ENCODE measurements around the gene RPLP2.

DNA sequence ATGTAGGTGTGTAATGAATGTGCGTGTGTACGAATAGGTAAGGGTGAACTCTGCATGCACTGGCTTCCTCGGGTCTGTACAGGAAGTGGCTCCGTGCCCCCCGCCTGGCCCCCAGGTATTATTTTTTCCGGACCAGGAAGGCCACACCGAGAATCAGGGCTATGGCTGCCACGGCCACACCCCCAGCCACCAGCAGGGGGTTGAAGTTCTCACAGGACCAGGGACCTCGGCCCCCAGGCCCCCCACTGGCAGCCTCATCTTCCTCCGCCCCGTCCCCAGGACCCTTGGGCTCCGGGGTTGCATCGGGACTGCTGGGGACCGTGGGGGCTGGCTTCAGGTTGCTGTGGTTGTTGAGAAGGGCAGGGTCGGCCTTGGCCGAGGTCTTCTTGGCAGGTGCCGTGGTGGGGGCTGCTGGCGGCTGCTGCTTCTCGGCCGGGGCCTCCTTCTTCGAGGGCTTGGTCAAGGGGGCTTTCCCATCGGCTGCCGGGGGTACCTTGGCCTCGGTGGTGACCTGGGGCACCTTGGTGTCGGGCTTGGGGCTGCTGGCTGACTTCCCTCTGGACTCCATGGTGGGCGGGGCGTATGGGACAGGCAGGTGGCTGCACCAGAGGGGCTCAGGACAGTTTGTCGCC lies 21.6 kb upstream of the RPLP2 start:
- TF ChIP-seq, protein P1, sequence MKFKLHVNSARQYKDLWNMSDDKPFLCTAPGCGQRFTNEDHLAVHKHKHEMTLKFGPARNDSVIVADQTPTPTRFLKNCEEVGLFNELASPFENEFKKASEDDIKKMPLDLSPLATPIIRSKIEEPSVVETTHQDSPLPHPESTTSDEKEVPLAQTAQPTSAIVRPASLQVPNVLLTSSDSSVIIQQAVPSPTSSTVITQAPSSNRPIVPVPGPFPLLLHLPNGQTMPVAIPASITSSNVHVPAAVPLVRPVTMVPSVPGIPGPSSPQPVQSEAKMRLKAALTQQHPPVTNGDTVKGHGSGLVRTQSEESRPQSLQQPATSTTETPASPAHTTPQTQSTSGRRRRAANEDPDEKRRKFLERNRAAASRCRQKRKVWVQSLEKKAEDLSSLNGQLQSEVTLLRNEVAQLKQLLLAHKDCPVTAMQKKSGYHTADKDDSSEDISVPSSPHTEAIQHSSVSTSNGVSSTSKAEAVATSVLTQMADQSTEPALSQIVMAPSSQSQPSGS (CRISPR knock-in tag; IDR thresholded peaks at IDR 0.05; ENCODE audit: borderline replicate concordance, low read depth), result no peak
- TF ChIP-seq, protein P2, sequence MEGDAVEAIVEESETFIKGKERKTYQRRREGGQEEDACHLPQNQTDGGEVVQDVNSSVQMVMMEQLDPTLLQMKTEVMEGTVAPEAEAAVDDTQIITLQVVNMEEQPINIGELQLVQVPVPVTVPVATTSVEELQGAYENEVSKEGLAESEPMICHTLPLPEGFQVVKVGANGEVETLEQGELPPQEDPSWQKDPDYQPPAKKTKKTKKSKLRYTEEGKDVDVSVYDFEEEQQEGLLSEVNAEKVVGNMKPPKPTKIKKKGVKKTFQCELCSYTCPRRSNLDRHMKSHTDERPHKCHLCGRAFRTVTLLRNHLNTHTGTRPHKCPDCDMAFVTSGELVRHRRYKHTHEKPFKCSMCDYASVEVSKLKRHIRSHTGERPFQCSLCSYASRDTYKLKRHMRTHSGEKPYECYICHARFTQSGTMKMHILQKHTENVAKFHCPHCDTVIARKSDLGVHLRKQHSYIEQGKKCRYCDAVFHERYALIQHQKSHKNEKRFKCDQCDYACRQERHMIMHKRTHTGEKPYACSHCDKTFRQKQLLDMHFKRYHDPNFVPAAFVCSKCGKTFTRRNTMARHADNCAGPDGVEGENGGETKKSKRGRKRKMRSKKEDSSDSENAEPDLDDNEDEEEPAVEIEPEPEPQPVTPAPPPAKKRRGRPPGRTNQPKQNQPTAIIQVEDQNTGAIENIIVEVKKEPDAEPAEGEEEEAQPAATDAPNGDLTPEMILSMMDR (IDR thresholded peaks at IDR 0.05), result no peak
- TF ChIP-seq, protein P3, sequence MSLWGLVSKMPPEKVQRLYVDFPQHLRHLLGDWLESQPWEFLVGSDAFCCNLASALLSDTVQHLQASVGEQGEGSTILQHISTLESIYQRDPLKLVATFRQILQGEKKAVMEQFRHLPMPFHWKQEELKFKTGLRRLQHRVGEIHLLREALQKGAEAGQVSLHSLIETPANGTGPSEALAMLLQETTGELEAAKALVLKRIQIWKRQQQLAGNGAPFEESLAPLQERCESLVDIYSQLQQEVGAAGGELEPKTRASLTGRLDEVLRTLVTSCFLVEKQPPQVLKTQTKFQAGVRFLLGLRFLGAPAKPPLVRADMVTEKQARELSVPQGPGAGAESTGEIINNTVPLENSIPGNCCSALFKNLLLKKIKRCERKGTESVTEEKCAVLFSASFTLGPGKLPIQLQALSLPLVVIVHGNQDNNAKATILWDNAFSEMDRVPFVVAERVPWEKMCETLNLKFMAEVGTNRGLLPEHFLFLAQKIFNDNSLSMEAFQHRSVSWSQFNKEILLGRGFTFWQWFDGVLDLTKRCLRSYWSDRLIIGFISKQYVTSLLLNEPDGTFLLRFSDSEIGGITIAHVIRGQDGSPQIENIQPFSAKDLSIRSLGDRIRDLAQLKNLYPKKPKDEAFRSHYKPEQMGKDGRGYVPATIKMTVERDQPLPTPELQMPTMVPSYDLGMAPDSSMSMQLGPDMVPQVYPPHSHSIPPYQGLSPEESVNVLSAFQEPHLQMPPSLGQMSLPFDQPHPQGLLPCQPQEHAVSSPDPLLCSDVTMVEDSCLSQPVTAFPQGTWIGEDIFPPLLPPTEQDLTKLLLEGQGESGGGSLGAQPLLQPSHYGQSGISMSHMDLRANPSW (CRISPR knock-in tag; conservative IDR thresholded peaks at IDR 0.05; ENCODE audit: low read depth), result no peak
- TF ChIP-seq, protein P4, sequence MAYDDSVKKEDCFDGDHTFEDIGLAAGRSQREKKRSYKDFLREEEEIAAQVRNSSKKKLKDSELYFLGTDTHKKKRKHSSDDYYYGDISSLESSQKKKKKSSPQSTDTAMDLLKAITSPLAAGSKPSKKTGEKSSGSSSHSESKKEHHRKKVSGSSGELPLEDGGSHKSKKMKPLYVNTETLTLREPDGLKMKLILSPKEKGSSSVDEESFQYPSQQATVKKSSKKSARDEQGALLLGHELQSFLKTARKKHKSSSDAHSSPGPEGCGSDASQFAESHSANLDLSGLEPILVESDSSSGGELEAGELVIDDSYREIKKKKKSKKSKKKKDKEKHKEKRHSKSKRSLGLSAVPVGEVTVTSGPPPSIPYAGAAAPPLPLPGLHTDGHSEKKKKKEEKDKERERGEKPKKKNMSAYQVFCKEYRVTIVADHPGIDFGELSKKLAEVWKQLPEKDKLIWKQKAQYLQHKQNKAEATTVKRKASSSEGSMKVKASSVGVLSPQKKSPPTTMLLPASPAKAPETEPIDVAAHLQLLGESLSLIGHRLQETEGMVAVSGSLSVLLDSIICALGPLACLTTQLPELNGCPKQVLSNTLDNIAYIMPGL (CRISPR knock-in tag; IDR thresholded peaks at IDR 0.05), result no peak
- TF ChIP-seq, protein P5, sequence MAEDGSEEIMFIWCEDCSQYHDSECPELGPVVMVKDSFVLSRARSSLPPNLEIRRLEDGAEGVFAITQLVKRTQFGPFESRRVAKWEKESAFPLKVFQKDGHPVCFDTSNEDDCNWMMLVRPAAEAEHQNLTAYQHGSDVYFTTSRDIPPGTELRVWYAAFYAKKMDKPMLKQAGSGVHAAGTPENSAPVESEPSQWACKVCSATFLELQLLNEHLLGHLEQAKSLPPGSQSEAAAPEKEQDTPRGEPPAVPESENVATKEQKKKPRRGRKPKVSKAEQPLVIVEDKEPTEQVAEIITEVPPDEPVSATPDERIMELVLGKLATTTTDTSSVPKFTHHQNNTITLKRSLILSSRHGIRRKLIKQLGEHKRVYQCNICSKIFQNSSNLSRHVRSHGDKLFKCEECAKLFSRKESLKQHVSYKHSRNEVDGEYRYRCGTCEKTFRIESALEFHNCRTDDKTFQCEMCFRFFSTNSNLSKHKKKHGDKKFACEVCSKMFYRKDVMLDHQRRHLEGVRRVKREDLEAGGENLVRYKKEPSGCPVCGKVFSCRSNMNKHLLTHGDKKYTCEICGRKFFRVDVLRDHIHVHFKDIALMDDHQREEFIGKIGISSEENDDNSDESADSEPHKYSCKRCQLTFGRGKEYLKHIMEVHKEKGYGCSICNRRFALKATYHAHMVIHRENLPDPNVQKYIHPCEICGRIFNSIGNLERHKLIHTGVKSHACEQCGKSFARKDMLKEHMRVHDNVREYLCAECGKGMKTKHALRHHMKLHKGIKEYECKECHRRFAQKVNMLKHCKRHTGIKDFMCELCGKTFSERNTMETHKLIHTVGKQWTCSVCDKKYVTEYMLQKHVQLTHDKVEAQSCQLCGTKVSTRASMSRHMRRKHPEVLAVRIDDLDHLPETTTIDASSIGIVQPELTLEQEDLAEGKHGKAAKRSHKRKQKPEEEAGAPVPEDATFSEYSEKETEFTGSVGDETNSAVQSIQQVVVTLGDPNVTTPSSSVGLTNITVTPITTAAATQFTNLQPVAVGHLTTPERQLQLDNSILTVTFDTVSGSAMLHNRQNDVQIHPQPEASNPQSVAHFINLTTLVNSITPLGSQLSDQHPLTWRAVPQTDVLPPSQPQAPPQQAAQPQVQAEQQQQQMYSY (CRISPR knock-in tag; IDR thresholded peaks at IDR 0.05), result no peak
- TF ChIP-seq, protein P6, sequence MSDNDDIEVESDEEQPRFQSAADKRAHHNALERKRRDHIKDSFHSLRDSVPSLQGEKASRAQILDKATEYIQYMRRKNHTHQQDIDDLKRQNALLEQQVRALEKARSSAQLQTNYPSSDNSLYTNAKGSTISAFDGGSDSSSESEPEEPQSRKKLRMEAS (CRISPR knock-in tag; IDR thresholded peaks at IDR 0.05), result no peak
- TF ChIP-seq TEAD4 (CRISPR knock-in tag; IDR thresholded peaks at IDR 0.05), result no peak
- no peak for TF ChIP-seq SP1 (CRISPR knock-in tag; conservative IDR thresholded peaks at IDR 0.05)
- TF ChIP-seq, protein P7, sequence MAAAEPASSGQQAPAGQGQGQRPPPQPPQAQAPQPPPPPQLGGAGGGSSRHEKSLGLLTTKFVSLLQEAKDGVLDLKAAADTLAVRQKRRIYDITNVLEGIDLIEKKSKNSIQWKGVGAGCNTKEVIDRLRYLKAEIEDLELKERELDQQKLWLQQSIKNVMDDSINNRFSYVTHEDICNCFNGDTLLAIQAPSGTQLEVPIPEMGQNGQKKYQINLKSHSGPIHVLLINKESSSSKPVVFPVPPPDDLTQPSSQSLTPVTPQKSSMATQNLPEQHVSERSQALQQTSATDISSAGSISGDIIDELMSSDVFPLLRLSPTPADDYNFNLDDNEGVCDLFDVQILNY (CRISPR knock-in tag; IDR thresholded peaks at IDR 0.05), result no peak
- no peak for TF ChIP-seq ZNF121 (CRISPR knock-in tag; IDR thresholded peaks at IDR 0.05)
- TF ChIP-seq, protein P8, sequence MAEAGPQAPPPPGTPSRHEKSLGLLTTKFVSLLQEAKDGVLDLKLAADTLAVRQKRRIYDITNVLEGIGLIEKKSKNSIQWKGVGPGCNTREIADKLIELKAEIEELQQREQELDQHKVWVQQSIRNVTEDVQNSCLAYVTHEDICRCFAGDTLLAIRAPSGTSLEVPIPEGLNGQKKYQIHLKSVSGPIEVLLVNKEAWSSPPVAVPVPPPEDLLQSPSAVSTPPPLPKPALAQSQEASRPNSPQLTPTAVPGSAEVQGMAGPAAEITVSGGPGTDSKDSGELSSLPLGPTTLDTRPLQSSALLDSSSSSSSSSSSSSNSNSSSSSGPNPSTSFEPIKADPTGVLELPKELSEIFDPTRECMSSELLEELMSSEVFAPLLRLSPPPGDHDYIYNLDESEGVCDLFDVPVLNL (CRISPR knock-in tag; IDR thresholded peaks at IDR 0.05; ENCODE audit: borderline replicate concordance, low read depth), result no peak
- TF ChIP-seq, protein P9, sequence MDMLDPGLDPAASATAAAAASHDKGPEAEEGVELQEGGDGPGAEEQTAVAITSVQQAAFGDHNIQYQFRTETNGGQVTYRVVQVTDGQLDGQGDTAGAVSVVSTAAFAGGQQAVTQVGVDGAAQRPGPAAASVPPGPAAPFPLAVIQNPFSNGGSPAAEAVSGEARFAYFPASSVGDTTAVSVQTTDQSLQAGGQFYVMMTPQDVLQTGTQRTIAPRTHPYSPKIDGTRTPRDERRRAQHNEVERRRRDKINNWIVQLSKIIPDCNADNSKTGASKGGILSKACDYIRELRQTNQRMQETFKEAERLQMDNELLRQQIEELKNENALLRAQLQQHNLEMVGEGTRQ (CRISPR knock-in tag; IDR thresholded peaks at IDR 0.05), result no peak
- TF ChIP-seq ZNF232 (CRISPR knock-in tag; IDR thresholded peaks at IDR 0.05), result no peak
- TF ChIP-seq, protein P10, sequence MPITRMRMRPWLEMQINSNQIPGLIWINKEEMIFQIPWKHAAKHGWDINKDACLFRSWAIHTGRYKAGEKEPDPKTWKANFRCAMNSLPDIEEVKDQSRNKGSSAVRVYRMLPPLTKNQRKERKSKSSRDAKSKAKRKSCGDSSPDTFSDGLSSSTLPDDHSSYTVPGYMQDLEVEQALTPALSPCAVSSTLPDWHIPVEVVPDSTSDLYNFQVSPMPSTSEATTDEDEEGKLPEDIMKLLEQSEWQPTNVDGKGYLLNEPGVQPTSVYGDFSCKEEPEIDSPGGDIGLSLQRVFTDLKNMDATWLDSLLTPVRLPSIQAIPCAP (CRISPR knock-in tag; IDR thresholded peaks at IDR 0.05), result no peak
